Peyer's patch (tissue), 4 donors: Measurements from ENCODE around the gene AKAP6.

Source experiments
- POLR2A ChIP-seq, 2 donors: fragments of 450-650 bp; IDR thresholded peaks; one replicate each; pipeline ENCODE4 v1.5.1; 2017; ENCODE audit warnings: antibody characterized with exemption in 2 of 2, mild to moderate bottlenecking in 2 of 2, moderate library complexity in 2 of 2
- TF ChIP-seq, protein P1 (sequence below), 6 experiments: fragments of 450-650 bp in 4 of 6; fragments of 200-600 bp in 2 of 6; sonication (generic) in 1 of 6; IDR thresholded peaks; one replicate each; pipeline ENCODE4 v1.5.1; 2017 to 2019; ENCODE audit warnings: antibody characterized with exemption in 6 of 6, mild to moderate bottlenecking in 3 of 6, moderate library complexity in 1 of 6

- TF ChIP-seq, protein P1, sequence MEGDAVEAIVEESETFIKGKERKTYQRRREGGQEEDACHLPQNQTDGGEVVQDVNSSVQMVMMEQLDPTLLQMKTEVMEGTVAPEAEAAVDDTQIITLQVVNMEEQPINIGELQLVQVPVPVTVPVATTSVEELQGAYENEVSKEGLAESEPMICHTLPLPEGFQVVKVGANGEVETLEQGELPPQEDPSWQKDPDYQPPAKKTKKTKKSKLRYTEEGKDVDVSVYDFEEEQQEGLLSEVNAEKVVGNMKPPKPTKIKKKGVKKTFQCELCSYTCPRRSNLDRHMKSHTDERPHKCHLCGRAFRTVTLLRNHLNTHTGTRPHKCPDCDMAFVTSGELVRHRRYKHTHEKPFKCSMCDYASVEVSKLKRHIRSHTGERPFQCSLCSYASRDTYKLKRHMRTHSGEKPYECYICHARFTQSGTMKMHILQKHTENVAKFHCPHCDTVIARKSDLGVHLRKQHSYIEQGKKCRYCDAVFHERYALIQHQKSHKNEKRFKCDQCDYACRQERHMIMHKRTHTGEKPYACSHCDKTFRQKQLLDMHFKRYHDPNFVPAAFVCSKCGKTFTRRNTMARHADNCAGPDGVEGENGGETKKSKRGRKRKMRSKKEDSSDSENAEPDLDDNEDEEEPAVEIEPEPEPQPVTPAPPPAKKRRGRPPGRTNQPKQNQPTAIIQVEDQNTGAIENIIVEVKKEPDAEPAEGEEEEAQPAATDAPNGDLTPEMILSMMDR (IDR thresholded peaks at IDR 0.05), result no peak
- no peak for TF ChIP-seq POLR2A (IDR thresholded peaks at IDR 0.05)
Observed at GRCh38 chr14:32514681-32515080, 185.6 kb downstream of the AKAP6 start.
